GM21717 (cell line): ENCODE measurements around the gene NCOA3.
"Not testable (repeated sequence)": the region's sequence is repeated elsewhere in the genome, so short reads cannot be mapped to it uniquely, and the experiment has no call there.

Source experiments
- ATAC-seq: cut with Tn5 transposase; IDR thresholded peaks from one replicate; pipeline ENCODE4 v1.9.1; 2021; ENCODE audit warnings: mild to moderate bottlenecking, moderate library complexity; ENCODE audit not compliant: unreplicated experiment

Gene NCOA3

GRCh38 chr20:47468290-47469050 lies 33.2 kb upstream of the NCOA3 start:
- ATAC-seq = no peak

GRCh38 chr20:47475419-47476044 lies 26.2 kb upstream of the NCOA3 start:
- ATAC-seq = no peak

- no peak for ATAC-seq
Measured at GRCh38 chr20:47476452-47476851, 25.2 kb upstream of the NCOA3 start.

- ATAC-seq = no peak
Measured at GRCh38 chr20:47479093-47479492, 22.6 kb upstream of the NCOA3 start.

GRCh38 chr20:47479506-47479905 lies 22.2 kb upstream of the NCOA3 start:
- no peak for ATAC-seq

- ATAC-seq = no peak
Measured at GRCh38 chr20:47480239-47480638, 21.4 kb upstream of the NCOA3 start.

GRCh38 chr20:47480705-47481104 lies 21.0 kb upstream of the NCOA3 start:
- no peak for ATAC-seq

- no peak for ATAC-seq
Measured at GRCh38 chr20:47481330-47482216, 20.1 kb upstream of the NCOA3 start.

- ATAC-seq = no peak
Measured at GRCh38 chr20:47482705-47483104, 19.0 kb upstream of the NCOA3 start.

- no peak for ATAC-seq
Measured at GRCh38 chr20:47484303-47484702, 17.4 kb upstream of the NCOA3 start.

GRCh38 chr20:47487175-47487917 lies 14.3 kb upstream of the NCOA3 start:
- peak; percentile 58 for ATAC-seq

- no peak for ATAC-seq
Measured at GRCh38 chr20:47489448-47489872, 12.2 kb upstream of the NCOA3 start.

- ATAC-seq = no peak
Measured at GRCh38 chr20:47490795-47491194, 10.9 kb upstream of the NCOA3 start.

- ATAC-seq = no peak
Measured at GRCh38 chr20:47492284-47492683, 9.4 kb upstream of the NCOA3 start.

- no peak for ATAC-seq
Measured at GRCh38 chr20:47493175-47493962, 8.3 kb upstream of the NCOA3 start.

- no peak for ATAC-seq
Measured at GRCh38 chr20:47493963-47494293, 7.8 kb upstream of the NCOA3 start.

GRCh38 chr20:47494606-47495005 lies 7.1 kb upstream of the NCOA3 start:
- ATAC-seq = not testable (repeated sequence)

GRCh38 chr20:47496118-47496517 lies 5.6 kb upstream of the NCOA3 start:
- ATAC-seq = no peak

GRCh38 chr20:47498606-47499005 lies 3.1 kb upstream of the NCOA3 start:
- ATAC-seq = no peak

GRCh38 chr20:47499053-47499452 lies 2.6 kb upstream of the NCOA3 start:
- no peak for ATAC-seq
